H1 (cell line): ENCODE measurements around the gene MED13. TPM values are rescaled to one million over a fixed set of nuclear protein-coding genes. Genes with fewer than 3 reads are reported as not detected.
"Not testable (repeated sequence)": the region's sequence is repeated elsewhere in the genome, so short reads cannot be mapped to it uniquely, and the experiment has no call there.

ENCODE experiments used
- CTCF ChIA-PET: fragments of 300-600 bp; sonication (Branson Sonifier 250); formaldehyde crosslinking; loops from one replicate; lab custom pipeline; 2021; ENCODE audit not compliant: partially characterized antibody; lab: Charles Lee
- POLR2A ChIA-PET: fragments of 300-600 bp; sonication (Branson Sonifier 250); formaldehyde crosslinking; loops from one replicate; lab custom pipeline; 2021; ENCODE audit warnings: inconsistent platforms; ENCODE audit not compliant: partially characterized antibody; lab: Charles Lee
- DNase-seq, 2 experiments: peaks; one replicate each; pipeline versions ENCODE4 v3.0.0 to v3.0.0-alpha.2; 2010 to 2022; ENCODE audit warnings: low spot score in 2 of 2, low read depth in 1 of 2, mixed read lengths in 1 of 2
- FAIRE-seq: peaks from 2 replicates; lab custom pipeline; 2011; peaks lifted over from hg19 to GRCh38; lab: Jason Lieb, UNC
- H2AFZ ChIP-seq: 2 replicates; pipeline ENCODE4 v1.8.1; 2012; ENCODE audit warnings: low read length, inconsistent platforms
- H2AK5ac ChIP-seq: 2 replicates; pipeline ENCODE4 v1.6.1; 2013; ENCODE audit warnings: low read depth, low read length
- H2BK120ac ChIP-seq: replicated peaks from 2 replicates; pipeline ENCODE3; 2013; ENCODE audit warnings: low read depth, low read length, inconsistent platforms
- H2BK12ac ChIP-seq: 2 replicates; pipeline ENCODE4 v1.6.1; 2013; ENCODE audit warnings: low read depth, low read length
- H2BK15ac ChIP-seq: 2 replicates; pipeline ENCODE4 v1.6.1; 2013; ENCODE audit warnings: low read length
- H2BK20ac ChIP-seq: 2 replicates; pipeline ENCODE4 v1.6.1; 2013; ENCODE audit warnings: low read length
- H2BK5ac ChIP-seq: 2 replicates; pipeline ENCODE4 v1.6.1; 2013; ENCODE audit warnings: low read depth, low read length
- H3K14ac ChIP-seq: 2 replicates; pipeline ENCODE4 v1.6.1; 2013; ENCODE audit warnings: inconsistent platforms; ENCODE audit not compliant: insufficient read length
- H3K18ac ChIP-seq: 2 replicates; pipeline ENCODE4 v1.6.1; 2013; ENCODE audit warnings: low read length; ENCODE audit errors: extremely low read depth
- H3K23ac ChIP-seq: 2 replicates; pipeline ENCODE4 v1.6.1; 2013; ENCODE audit warnings: inconsistent platforms; ENCODE audit not compliant: insufficient read length
- H3K23me2 ChIP-seq: 2 replicates; pipeline ENCODE4 v1.6.1; 2013; ENCODE audit warnings: low read depth, low read length
- H3K27ac ChIP-seq: 2 replicates; pipeline ENCODE4 v1.6.1; 2011; ENCODE audit warnings: low read depth, low read length, inconsistent platforms
- H3K27me3 ChIP-seq, 4 experiments: replicated peaks in 1 of 4; 1 replicate in 1 of 4; 2 replicates in 3 of 4; pipeline versions ENCODE4 v1.6.1 to v1.8.1; 2011 to 2013; ENCODE audit warnings: low read length in 3 of 4, mild to moderate bottlenecking in 3 of 4, inconsistent platforms in 2 of 4, mixed read lengths in 2 of 4, moderate library complexity in 1 of 4; ENCODE audit not compliant: control insufficient read depth in 3 of 4, insufficient read depth in 3 of 4; ENCODE audit errors: extremely low read depth in 1 of 4
- H3K36me3 ChIP-seq, 4 experiments: 2 replicates each; pipeline versions ENCODE4 v1.6.1 to v1.8.1; 2011 to 2013; ENCODE audit warnings: mild to moderate bottlenecking in 4 of 4, low read length in 3 of 4, moderate library complexity in 2 of 4, control low read depth in 1 of 4, inconsistent platforms in 1 of 4; ENCODE audit not compliant: insufficient read depth in 4 of 4, control insufficient read depth in 2 of 4
- H3K4ac ChIP-seq: replicated peaks from 2 replicates; pipeline ENCODE3; 2013; ENCODE audit warnings: low read length, low read depth, mixed read lengths, inconsistent platforms; ENCODE audit not compliant: insufficient read length
- H3K4me1 ChIP-seq, 4 experiments: replicated peaks in 1 of 4; 1 replicate in 1 of 4; 2 replicates in 3 of 4; pipeline versions ENCODE4 v1.6.1 to v1.8.1; 2011 to 2013; ENCODE audit warnings: low read length in 3 of 4, inconsistent platforms in 2 of 4, mixed read lengths in 1 of 4; ENCODE audit not compliant: insufficient read depth in 4 of 4, control insufficient read depth in 3 of 4
- H3K4me2 ChIP-seq, 2 experiments: 2 replicates each; pipeline versions ENCODE4 v1.6.1 to v1.8.1; 2011 to 2013; ENCODE audit warnings: low read depth in 2 of 2, low read length in 2 of 2, control low read depth in 1 of 2, inconsistent platforms in 1 of 2, mild to moderate bottlenecking in 1 of 2; ENCODE audit not compliant: insufficient read depth in 1 of 2
- H3K4me3 ChIP-seq, 4 experiments: fragments of 200-600, 300-600 bp in 1 of 4; sonication (generic), shearing (Covaris generic), sonication (Bioruptor Twin) in 1 of 4; 2 replicates each; pipeline versions ENCODE4 v1.5.1 to v1.8.1; 2011 to 2016; ENCODE audit warnings: low read length in 4 of 4, low read depth in 3 of 4, control low read depth in 2 of 4, inconsistent platforms in 2 of 4, mild to moderate bottlenecking in 2 of 4, mixed read lengths in 1 of 4, moderate library complexity in 1 of 4; ENCODE audit not compliant: insufficient read depth in 2 of 4; ENCODE audit errors: extremely low read depth in 1 of 4
- H3K56ac ChIP-seq: replicated peaks from 2 replicates; pipeline ENCODE3; 2013; ENCODE audit warnings: low read depth, mild to moderate bottlenecking, mixed read lengths, low read length, inconsistent platforms; ENCODE audit not compliant: insufficient read length
- H3K79me1 ChIP-seq: 2 replicates; pipeline ENCODE4 v1.6.1; 2013; ENCODE audit warnings: low read depth, low read length, control low read depth
- H3K79me2 ChIP-seq, 2 experiments: 2 replicates each; pipeline versions ENCODE4 v1.6.1 to v1.8.1; 2012 to 2013; ENCODE audit warnings: low read length in 2 of 2, mild to moderate bottlenecking in 2 of 2, inconsistent platforms in 1 of 2; ENCODE audit not compliant: insufficient read depth in 2 of 2, control insufficient read depth in 1 of 2
- H3K9ac ChIP-seq, 4 experiments: replicated peaks in 1 of 4; 1 replicate in 1 of 4; 2 replicates in 3 of 4; pipeline versions ENCODE4 v1.6.1 to v1.8.1; 2011 to 2013; ENCODE audit warnings: low read depth in 3 of 4, low read length in 3 of 4, control low read depth in 2 of 4, mild to moderate bottlenecking in 2 of 4, moderate library complexity in 2 of 4, inconsistent platforms in 1 of 4; ENCODE audit errors: extremely low read depth in 1 of 4
- H3K9me3 ChIP-seq, 2 experiments: 2 replicates each; pipeline versions ENCODE4 v1.6.1 to v1.8.1; 2012 to 2013; ENCODE audit warnings: mild to moderate bottlenecking in 2 of 2, moderate library complexity in 2 of 2, control low read depth in 1 of 2, inconsistent platforms in 1 of 2, low read depth in 1 of 2, low read length in 1 of 2, mixed read lengths in 1 of 2; ENCODE audit not compliant: insufficient read depth in 2 of 2
- H4K20me1 ChIP-seq, 2 experiments: replicated peaks in 1 of 2; 2 replicates each; pipeline versions ENCODE3 to v1.8.1; 2011 to 2013; ENCODE audit warnings: inconsistent platforms in 2 of 2, low read length in 2 of 2, mild to moderate bottlenecking in 1 of 2; ENCODE audit not compliant: insufficient read depth in 2 of 2, control insufficient read depth in 1 of 2
- H4K5ac ChIP-seq: 2 replicates; pipeline ENCODE4 v1.6.1; 2013; ENCODE audit warnings: low read length, low read depth, mixed read lengths, inconsistent platforms; ENCODE audit not compliant: insufficient read length
- H4K8ac ChIP-seq: 2 replicates; pipeline ENCODE4 v1.8.0; 2013; ENCODE audit warnings: mild to moderate bottlenecking, moderate library complexity, low read length, inconsistent platforms; ENCODE audit not compliant: insufficient read depth; ENCODE audit errors: extremely low read depth
- H4K91ac ChIP-seq: replicated peaks from 2 replicates; pipeline ENCODE3; 2013; ENCODE audit warnings: low read length, mixed read lengths, inconsistent platforms; ENCODE audit not compliant: insufficient read length
- EGR1 ChIP-seq: IDR thresholded peaks from 2 replicates; pipeline ENCODE4 v1.6.1; 2011; ENCODE audit warnings: low read depth, low read length, borderline replicate concordance
- JUN ChIP-seq: IDR thresholded peaks from 2 replicates; pipeline ENCODE4 v1.6.1; 2011; ENCODE audit warnings: low read depth, mild to moderate bottlenecking, improper control_type of control experiment, low read length
- RNF2 ChIP-seq: fragments of 200-900, 300-1000 bp; sonication (generic); IDR thresholded peaks from 2 replicates; pipeline ENCODE4 v1.7.1; 2016; ENCODE audit warnings: borderline replicate concordance, low read depth, mild to moderate bottlenecking, antibody characterized with exemption, low read length; ENCODE audit not compliant: poor library complexity, severe bottlenecking; ENCODE audit errors: missing control alignments
- SRF ChIP-seq: IDR thresholded peaks from 2 replicates; pipeline ENCODE4 v1.6.1; 2011; ENCODE audit warnings: mild to moderate bottlenecking, low read depth, low read length, moderate library complexity
- WGBS, 2 experiments: shearing (Covaris generic) in 1 of 2; methylation state at CpG; one replicate each; pipeline versions ENCODE4 v1.1.6 to v1.1.7; 2013 to 2015; ENCODE audit warnings: low lambda C conversion rate in 2 of 2, mixed read lengths in 2 of 2, inconsistent platforms in 1 of 2, low coverage in 1 of 2, missing lambda C conversion rate in 1 of 2; ENCODE audit not compliant: insufficient replicate concordance in 2 of 2, insufficient coverage in 1 of 2, insufficient read length in 1 of 2; ENCODE audit errors: extremely low coverage in 1 of 2, missing lambda C conversion rate in 1 of 2; 5-methylcytosine and 5-hydroxymethylcytosine counted together
- polyA plus RNA-seq, 7 experiments: library from polyadenylated mRNA; depleted of rRNA in 3 of 7; stranded (reverse) in 5 of 7; unstranded in 2 of 7; fragments of >200 nt in 5 of 7; fragments of 200-250 nt in 2 of 7; gene quantifications; 1 replicate in 5 of 7; 2 replicates in 1 of 7; 4 replicates in 1 of 7; pipeline versions ENCODE4 v1.2.1 to v1.2.3, GENCODE V29; 2011 to 2013; ENCODE audit warnings: missing spikeins in 2 of 7, mixed read lengths in 2 of 7
- total RNA-seq: library from RNA; stranded (reverse); fragmentation: NEBNext Ultra II Directional; extraction: Animal tissue kit (Norgen Biotek cat#: 25700); gene quantifications from 2 replicates; pipeline ENCODE4 v1.2.1, GENCODE V29; 2021

Gene MED13
- total and polyA plus RNA-seq, 2 of the 8 experiments (the other 6 are each of a cell fraction or from before 2014, with no cell fraction given): 11.3 to 44.8 TPM

- no peak for TF ChIP-seq RNF2
- no peak for TF ChIP-seq SRF
- TF ChIP-seq EGR1: no peak
- TF ChIP-seq JUN: no peak
Measured at GRCh38 chr17:62000186-62000585, 64.9 kb downstream of the MED13 start (continued).

DNA sequence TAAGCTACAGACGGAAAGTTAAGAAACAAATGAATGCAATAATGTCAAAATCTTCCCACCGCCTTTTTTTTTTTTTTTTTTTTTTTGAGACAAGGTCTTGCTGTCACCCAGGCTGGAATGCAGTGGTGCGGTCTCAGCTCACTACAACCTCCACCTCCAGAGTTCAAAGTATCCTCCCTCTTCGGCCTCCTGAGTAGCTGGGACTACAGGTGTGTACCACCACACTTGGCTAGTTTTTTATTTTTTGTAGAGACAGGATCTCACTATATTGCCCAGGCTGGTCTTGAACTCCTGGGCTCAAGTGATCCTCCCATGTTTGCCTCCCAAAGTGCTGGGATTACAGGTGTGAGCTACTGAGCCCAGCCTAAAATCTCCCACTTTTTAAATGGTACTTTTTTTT lies 66.5 kb downstream of the MED13 start:
- H3K4me3 ChIP-seq, H2BK5ac ChIP-seq, H4K91ac ChIP-seq, H3K79me1 ChIP-seq, H3K56ac ChIP-seq, H2BK12ac ChIP-seq, H3K4me1 ChIP-seq, H2AFZ ChIP-seq, H2BK15ac ChIP-seq, H3K9ac ChIP-seq, H3K4ac ChIP-seq, FAIRE-seq, DNase-seq, H3K27me3 ChIP-seq, H3K23me2 ChIP-seq, H3K18ac ChIP-seq, H4K20me1 ChIP-seq, H3K23ac ChIP-seq, H2BK20ac ChIP-seq, H4K8ac ChIP-seq, H3K27ac ChIP-seq, H3K4me2 ChIP-seq, H4K5ac ChIP-seq, H3K14ac ChIP-seq, H2BK120ac ChIP-seq, H3K9me3 ChIP-seq, H2AK5ac ChIP-seq: not testable (repeated sequence)
- H3K79me2 ChIP-seq: peaks cover 0 to 55% of the 10 kb centered on the region in 2 experiments; a peak in 2 of 4 replicates
- CTCF ChIA-PET: interaction anchor here (0.6 to 1.0 kb wide), 2 partner anchors 10 to 1094 kb away, joined by 3 read pairs; no protein-coding TSS in a partner anchor
- peaks cover 2 to 21% (median 5%) of the 10 kb centered on the region in 4 experiments; a peak in 5 of 8 replicates for H3K36me3 ChIP-seq
- 89% methylated on average over 2 of the region's 4 CpGs; no CpG with 5 or more reads in 1 of the 2 experiments for WGBS, 2 experiments
- POLR2A ChIA-PET: interaction anchor here (1.1 kb wide), 1 partner anchor 62 kb away, joined by 4 read pairs; no protein-coding TSS in a partner anchor
